OCI-LY1 (cell line): ENCODE measurements around the gene CX3CL1.

Experiments used
- CTCF ChIP-seq: fragments of 200-600 bp; sonication (generic), shearing (Covaris generic); IDR thresholded peaks from 2 replicates; pipeline ENCODE4 v1.5.1; 2017; ENCODE audit warnings: mild to moderate bottlenecking, antibody characterized with exemption, low read length, moderate library complexity, mixed read lengths
- EZH2 ChIP-seq: fragments of 200-600 bp; sonication (generic), shearing (Covaris generic); IDR thresholded peaks from 2 replicates; pipeline ENCODE4 v1.8.0; 2017; ENCODE audit warnings: borderline replicate concordance, mixed run types, mild to moderate bottlenecking, antibody characterized with exemption, low read length, moderate library complexity, mixed read lengths

- TF ChIP-seq CTCF (no peak), EZH2 (no peak)
Observed at GRCh38 chr16:57352636-57353047, 19.6 kb upstream of the CX3CL1 start.
